M059J (cell line): ENCODE results near the gene NDNF. TPM values are rescaled to one million over a fixed set of nuclear protein-coding genes. Genes with fewer than 3 reads are reported as not detected.

ENCODE experiments used
- DNase-seq: peaks from one replicate; pipeline ENCODE4 v3.0.0-alpha.2; 2012; ENCODE audit warnings: low read depth
- total RNA-seq: library from RNA; depleted of rRNA; stranded (reverse); fragments of >200 nt; shearing (Covaris generic); gene quantifications from 2 replicates; pipeline ENCODE4 v1.2.3, GENCODE V29; 2014

The NDNF gene
- total RNA-seq, 1 experiment from 2014 or later, result 0.37 TPM

- peak; percentile 32 for DNase-seq
Observed at GRCh38 chr4:121070696-121071639, 1.4 kb downstream of the NDNF start.

- no peak for DNase-seq
Observed at GRCh38 chr4:121070274-121070673, 2.1 kb downstream of the NDNF start.

- no peak for DNase-seq
Observed at GRCh38 chr4:121069430-121069829, 2.9 kb downstream of the NDNF start.

- no peak for DNase-seq
Observed at GRCh38 chr4:121064482-121064881, 7.9 kb downstream of the NDNF start.

- DNase-seq, result no peak
Observed at GRCh38 chr4:121062521-121062920, 9.8 kb downstream of the NDNF start.

- no peak for DNase-seq
Observed at GRCh38 chr4:121061861-121062260, 10.5 kb downstream of the NDNF start.

GRCh38 chr4:121061215-121061614 lies 11.1 kb downstream of the NDNF start:
- DNase-seq, result no peak

- DNase-seq, result no peak
Observed at GRCh38 chr4:121057466-121057922, 14.8 kb downstream of the NDNF start.

- no peak for DNase-seq
Observed at GRCh38 chr4:121056066-121056465, 16.3 kb downstream of the NDNF start.

- no peak for DNase-seq
Observed at GRCh38 chr4:121054373-121054772, 18.0 kb downstream of the NDNF start.

GRCh38 chr4:121053601-121054143 lies 18.7 kb downstream of the NDNF start:
- DNase-seq, result peak; percentile 47

GRCh38 chr4:121050300-121050699 lies 22.0 kb downstream of the NDNF start:
- no peak for DNase-seq

GRCh38 chr4:121049072-121049599 lies 23.2 kb downstream of the NDNF start:
- DNase-seq, result no peak

- DNase-seq, result no peak
Observed at GRCh38 chr4:121048165-121048564, 24.2 kb downstream of the NDNF start.

- no peak for DNase-seq
Observed at GRCh38 chr4:121041307-121042090, 30.8 kb downstream of the NDNF start.

GRCh38 chr4:121034017-121034416 lies 38.3 kb downstream of the NDNF start:
- no peak for DNase-seq

GRCh38 chr4:121030711-121031110 lies 41.6 kb downstream of the NDNF start:
- DNase-seq, result no peak

GRCh38 chr4:121030131-121030530 lies 42.2 kb downstream of the NDNF start:
- DNase-seq, result no peak

- no peak for DNase-seq
Observed at GRCh38 chr4:121026034-121026433, 46.3 kb downstream of the NDNF start.

- DNase-seq, result no peak
Observed at GRCh38 chr4:121025540-121025939, 46.8 kb downstream of the NDNF start.

GRCh38 chr4:121018543-121018942 lies 53.8 kb downstream of the NDNF start:
- no peak for DNase-seq

GRCh38 chr4:121016611-121017010 lies 55.7 kb downstream of the NDNF start:
- no peak for DNase-seq
